ENCODE data around the gene PEBP1.
"Not testable (repeated sequence)": the region's sequence is repeated elsewhere in the genome, so short reads cannot be mapped to it uniquely, and the experiment has no call there.

Gene PEBP1

GRCh38 chr12:118135788-118136558 lies at the start of gene PEBP1:
Gene PEBP1 (plus strand): TSS chr12:118136124. CDS start chr12:118136210, 86 bp downstream.
- DNase-seq (ENCODE audit: low spot score) = peak; percentile 93

- DNase-seq (ENCODE audit: low spot score) = no peak
Observed at GRCh38 chr12:118089782-118090181, 46.1 kb upstream of the PEBP1 start.

DNA sequence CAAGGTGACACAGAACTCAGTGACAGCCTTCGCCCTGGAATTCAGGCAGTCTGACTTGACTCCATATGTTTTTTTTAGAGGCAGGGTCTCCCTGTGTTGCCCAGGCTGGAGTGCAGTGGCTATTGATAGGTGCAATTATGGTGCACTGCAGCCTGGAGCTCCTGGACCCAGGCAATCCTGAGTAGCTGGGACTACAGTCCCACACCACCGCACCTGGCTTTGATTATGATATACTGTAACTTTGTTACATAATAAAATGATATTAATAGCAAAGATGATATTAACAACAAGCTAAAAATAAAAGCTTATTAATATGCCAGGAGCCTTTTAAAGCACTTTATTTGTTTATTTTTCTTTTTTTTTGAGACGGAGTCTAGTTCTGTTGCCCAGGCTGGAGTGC lies 41.9 kb upstream of the PEBP1 start:
- no peak for DNase-seq (ENCODE audit: low spot score)

DNA sequence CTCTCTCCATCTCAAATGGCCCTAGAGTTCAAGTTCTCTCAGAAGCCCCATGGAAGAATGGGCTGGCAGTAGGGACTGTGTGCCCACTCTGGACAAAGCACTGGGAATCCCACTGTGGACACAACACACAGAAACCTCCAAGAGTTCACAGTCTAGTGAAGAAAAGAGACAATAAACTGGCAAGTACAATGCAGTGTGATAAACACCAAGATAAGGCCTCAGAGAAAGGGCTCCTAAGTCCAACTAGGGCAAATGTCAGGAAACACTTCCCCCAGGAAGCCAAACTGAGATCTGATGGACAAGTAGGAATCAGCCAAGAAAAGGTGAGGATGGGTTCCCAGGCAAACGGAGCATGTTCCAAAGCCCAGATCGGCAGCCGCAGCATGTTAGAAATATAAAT lies 37.5 kb upstream of the PEBP1 start:
- no peak for DNase-seq (ENCODE audit: low spot score)

GRCh38 chr12:118098911-118099671 lies 36.8 kb upstream of the PEBP1 start:
- no peak for DNase-seq (ENCODE audit: low spot score)

DNA sequence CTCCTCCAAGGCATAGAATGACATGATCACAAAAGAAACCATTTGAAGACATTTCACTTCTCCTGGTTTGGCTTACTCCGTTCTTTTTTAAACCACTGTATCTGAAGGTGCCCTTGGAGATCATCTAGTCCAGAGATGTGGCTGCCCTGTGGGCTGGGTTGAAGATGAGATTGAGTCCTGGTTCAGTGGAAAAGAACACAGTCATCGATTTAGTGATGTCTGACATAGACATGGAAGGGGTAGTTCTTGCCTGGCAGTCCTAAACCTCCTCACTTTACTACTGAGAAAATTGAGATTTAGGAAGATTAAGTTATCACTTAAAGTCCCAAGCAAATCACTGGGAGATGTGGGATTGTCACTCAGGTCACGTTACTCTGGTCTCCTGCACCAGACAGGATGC lies 34.9 kb upstream of the PEBP1 start:
- DNase-seq (ENCODE audit: low spot score) = no peak

GRCh38 chr12:118102070-118102469 lies 33.9 kb upstream of the PEBP1 start:
- DNase-seq (ENCODE audit: low spot score) = peak; percentile 99

DNA sequence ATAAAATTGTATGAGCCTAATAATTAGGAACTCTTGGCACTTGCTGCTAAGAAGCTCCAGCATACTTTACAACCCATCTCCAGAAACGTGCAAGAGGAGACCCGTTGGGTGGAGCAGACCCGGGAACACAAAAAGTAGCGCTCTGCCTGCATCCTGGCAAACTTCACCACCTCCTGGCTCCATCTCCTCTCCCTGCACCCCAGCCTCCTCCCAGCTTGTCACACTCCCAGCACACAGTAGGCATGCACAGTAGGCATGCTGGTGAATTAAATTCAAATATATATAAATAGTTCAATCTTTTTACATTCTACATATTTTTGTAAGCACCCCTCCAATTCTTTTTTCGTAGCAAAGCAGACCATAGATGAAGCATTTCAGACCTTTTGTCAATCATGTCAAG lies 33.3 kb upstream of the PEBP1 start:
- DNase-seq (ENCODE audit: low spot score) = peak; percentile 18

GRCh38 chr12:118103201-118103600 lies 32.7 kb upstream of the PEBP1 start:
- DNase-seq (ENCODE audit: low spot score) = peak; percentile 36

DNA sequence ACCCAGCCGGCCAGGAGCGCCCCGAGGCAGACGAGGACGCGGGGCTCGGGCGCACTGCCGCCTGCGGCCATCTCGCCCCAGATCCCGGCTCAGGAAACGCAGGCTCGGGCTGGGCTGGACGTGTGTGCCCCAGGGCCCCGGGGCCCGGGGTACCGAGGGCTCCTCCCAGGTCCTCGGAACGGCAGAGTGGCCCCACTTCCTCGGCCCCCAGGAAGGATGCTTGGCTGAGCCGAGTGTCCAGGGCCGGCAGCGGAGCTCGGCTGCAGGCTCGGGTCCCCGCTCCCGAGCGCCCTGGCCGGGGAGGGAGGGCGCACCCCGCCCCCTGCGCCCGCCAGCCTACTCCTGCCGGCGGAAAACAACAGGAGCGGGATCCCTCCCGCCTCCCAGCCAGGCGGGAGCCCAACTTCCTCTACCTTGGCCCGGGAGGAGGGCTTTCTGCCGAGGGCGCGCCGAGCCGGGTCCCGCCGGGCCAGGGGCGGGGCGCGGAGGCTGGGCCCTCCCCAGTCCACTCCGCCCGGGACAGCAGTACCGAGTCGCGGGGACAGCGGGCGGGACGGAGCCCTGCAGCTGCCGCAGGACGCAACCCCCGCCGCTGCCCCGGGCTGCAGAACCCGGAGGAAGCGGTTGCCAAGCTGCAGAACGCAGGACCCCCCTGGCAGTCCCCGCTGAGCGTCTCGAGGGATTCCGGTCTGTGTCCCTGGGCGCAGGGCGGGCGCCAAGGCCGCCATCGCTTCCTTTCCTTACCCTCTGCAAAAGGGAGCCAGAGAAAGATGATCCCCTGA lies 32.1 kb upstream of the PEBP1 start, which contains the start of gene VSIG10:
Gene VSIG10, minus strand, starts transcription at position 411 of the 782 bp plus-strand sequence. Its CDS starts 340 bp downstream, at position 71.
- peak; percentile 87 for DNase-seq (ENCODE audit: low spot score)

DNA sequence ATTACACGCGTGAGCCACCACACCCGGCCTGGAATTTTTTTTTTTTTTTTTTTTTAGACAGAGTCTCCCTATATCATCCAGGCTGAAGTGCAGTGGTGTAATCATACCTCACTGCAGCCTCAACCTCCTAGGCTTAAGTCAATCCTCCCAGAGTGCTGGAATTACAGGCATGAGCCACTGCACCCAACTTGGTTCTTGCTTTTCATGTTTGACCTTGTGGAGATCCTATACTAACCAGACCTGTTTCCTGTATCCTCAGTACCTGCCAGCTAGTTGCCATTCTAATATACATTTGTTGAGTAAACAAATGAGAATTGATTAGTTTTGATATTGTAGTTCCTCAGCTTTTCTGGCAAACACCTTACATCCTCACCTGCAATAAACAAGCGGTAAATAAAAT lies 28.9 kb upstream of the PEBP1 start:
- no peak for DNase-seq (ENCODE audit: low spot score)

GRCh38 chr12:118107694-118108093 lies 28.2 kb upstream of the PEBP1 start:
- no peak for DNase-seq (ENCODE audit: low spot score)

DNA sequence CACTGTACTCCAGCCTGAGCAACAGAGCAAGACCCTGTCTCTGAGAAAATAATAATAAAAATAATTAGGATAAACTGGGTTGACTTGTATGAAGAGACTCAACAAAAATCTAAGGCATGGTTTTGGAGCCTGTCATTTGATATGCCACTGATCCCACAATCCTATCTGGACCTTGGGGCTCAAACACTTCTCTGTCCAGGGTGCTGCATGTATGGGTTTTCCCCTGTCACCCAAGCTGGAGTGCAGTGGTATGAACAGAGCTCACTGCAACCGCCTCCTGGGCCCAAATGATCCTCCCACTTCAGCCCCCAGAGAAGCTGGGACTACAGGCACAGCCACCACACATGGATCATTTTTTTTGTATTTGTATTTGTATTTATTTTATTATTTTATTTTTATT lies 26.8 kb upstream of the PEBP1 start:
- DNase-seq (ENCODE audit: low spot score) = no peak

GRCh38 chr12:118119449-118119879 lies 16.5 kb upstream of the PEBP1 start:
- DNase-seq (ENCODE audit: low spot score) = no peak

GRCh38 chr12:118120579-118121363 lies 15.2 kb upstream of the PEBP1 start:
- DNase-seq (ENCODE audit: low spot score) = peak; percentile 71

- DNase-seq (ENCODE audit: low spot score) = no peak
Observed at GRCh38 chr12:118122264-118122663, 13.7 kb upstream of the PEBP1 start.

GRCh38 chr12:118124333-118124874 lies 11.5 kb upstream of the PEBP1 start:
- no peak for DNase-seq (ENCODE audit: low spot score)

- DNase-seq (ENCODE audit: low spot score) = no peak
Observed at GRCh38 chr12:118125743-118126118, 10.2 kb upstream of the PEBP1 start.

DNA sequence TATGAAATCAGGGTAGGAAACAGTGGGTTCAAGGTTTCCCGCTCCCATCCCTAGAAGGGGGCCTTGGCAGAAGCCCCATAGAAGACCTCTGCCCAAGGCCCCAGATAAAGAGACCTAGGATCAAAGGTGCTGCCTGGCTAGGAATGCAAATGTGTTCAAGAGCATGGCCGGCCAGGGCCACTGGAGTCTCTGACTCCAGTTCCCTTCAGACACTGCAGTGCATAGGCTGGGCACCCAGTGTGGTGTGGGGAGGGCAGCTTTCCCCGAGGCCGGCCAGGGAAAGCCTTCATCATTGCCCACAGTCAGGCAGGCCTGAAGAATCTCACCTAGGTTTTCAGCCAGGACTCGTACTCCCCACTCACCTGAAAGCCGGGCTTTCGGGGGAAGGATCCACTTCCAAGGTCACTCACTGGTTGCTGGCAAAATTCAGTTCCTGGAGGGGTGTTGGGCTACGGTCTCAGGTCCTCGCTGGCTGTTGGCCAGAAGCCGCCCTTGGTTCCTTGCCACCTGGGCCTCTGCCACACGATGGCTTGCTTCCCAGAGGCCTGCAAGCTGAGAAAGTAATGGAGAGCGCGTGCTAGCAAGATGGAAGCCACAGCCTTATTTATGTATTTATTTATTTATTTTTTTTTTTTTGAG lies 9.7 kb upstream of the PEBP1 start:
- no peak for DNase-seq (ENCODE audit: low spot score)

DNA sequence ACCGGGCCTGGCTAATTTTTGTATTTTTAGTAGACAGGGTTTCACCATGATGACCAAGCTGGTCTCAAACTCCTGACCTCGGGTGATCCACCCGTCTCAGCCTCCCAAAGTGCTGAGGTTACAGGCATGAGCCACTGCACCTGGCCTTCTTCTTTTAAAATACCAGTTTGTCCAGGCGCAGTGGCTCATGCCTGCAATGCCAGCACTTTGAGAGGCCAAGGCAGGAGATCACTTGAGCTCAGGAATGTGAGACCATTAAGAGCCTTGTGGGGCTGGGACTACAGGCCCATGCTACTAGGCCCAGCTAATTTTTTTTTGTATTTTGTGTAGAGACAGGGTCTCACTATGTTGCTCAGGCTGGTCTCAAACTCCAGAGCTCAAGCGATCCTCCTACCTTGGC lies 8.1 kb upstream of the PEBP1 start:
- DNase-seq (ENCODE audit: low spot score) = no peak

- DNase-seq (ENCODE audit: low spot score) = not testable (repeated sequence)
Observed at GRCh38 chr12:118129436-118129835, 6.5 kb upstream of the PEBP1 start.
